Astrocyte (in vitro differentiated cells and primary cell): ENCODE data around the gene SUMF1. TPM values are rescaled to one million over a fixed set of nuclear protein-coding genes. Genes with fewer than 3 reads are reported as not detected.

Experiments
- DNase-seq: peaks from one replicate; pipeline ENCODE4 v3.0.0-alpha.2; 2010; ENCODE audit warnings: low read depth
- FAIRE-seq: peaks from 2 replicates; lab custom pipeline; 2011; peaks lifted over from hg19 to GRCh38; lab: Jason Lieb, UNC
- H2AFZ ChIP-seq: 2 replicates; pipeline ENCODE4 v1.6.0; 2012; ENCODE audit warnings: low read depth, low read length, inconsistent platforms
- H3K27ac ChIP-seq: 2 replicates; pipeline ENCODE4 v1.5.1; 2011; ENCODE audit warnings: low read depth, low read length, inconsistent platforms
- H3K27me3 ChIP-seq: 2 replicates; pipeline ENCODE4 v1.6.0; 2011; ENCODE audit warnings: low read length, inconsistent platforms; ENCODE audit not compliant: insufficient read depth
- H3K36me3 ChIP-seq: 2 replicates; pipeline ENCODE4 v1.5.1; 2011; ENCODE audit warnings: low read length, inconsistent platforms; ENCODE audit not compliant: insufficient read depth
- H3K4me1 ChIP-seq: 2 replicates; pipeline ENCODE4 v1.5.1; 2011; ENCODE audit warnings: low read length, inconsistent platforms; ENCODE audit not compliant: insufficient read depth
- H3K4me2 ChIP-seq: 2 replicates; pipeline ENCODE4 v1.6.0; 2012; ENCODE audit warnings: low read length, inconsistent platforms
- H3K4me3 ChIP-seq: 2 replicates; pipeline ENCODE4 v1.5.1; 2011; ENCODE audit warnings: low read depth, mild to moderate bottlenecking, low read length, inconsistent platforms; ENCODE audit not compliant: insufficient read depth
- H3K79me2 ChIP-seq: 2 replicates; pipeline ENCODE4 v1.6.0; 2012; ENCODE audit warnings: mild to moderate bottlenecking, low read length, inconsistent platforms; ENCODE audit not compliant: insufficient read depth
- H3K9ac ChIP-seq: 2 replicates; pipeline ENCODE4 v1.6.0; 2012; ENCODE audit warnings: mild to moderate bottlenecking, low read length, inconsistent platforms
- H3K9me3 ChIP-seq: 2 replicates; pipeline ENCODE4 v1.5.1; 2012; ENCODE audit warnings: low read depth, mild to moderate bottlenecking, low read length, inconsistent platforms; ENCODE audit not compliant: insufficient read depth
- H4K20me1 ChIP-seq: 2 replicates; pipeline ENCODE4 v1.6.0; 2012; ENCODE audit warnings: low read length, inconsistent platforms; ENCODE audit not compliant: insufficient read depth
- H3K27ac Mint-ChIP-seq: one replicate; pipeline ENCODE4 v1.8.0; 2021; ENCODE audit warnings: mild to moderate bottlenecking, mixed read lengths; ENCODE audit not compliant: unreplicated experiment
- H3K27me3 Mint-ChIP-seq: one replicate; pipeline ENCODE4 v1.8.0; 2021; ENCODE audit warnings: low read depth, mixed read lengths; ENCODE audit not compliant: unreplicated experiment
- H3K36me3 Mint-ChIP-seq: one replicate; pipeline ENCODE4 v1.8.0; 2021; ENCODE audit warnings: low read depth, mixed read lengths; ENCODE audit not compliant: unreplicated experiment
- H3K4me1 Mint-ChIP-seq: one replicate; pipeline ENCODE4 v1.8.0; 2021; ENCODE audit warnings: low read depth, mixed read lengths; ENCODE audit not compliant: unreplicated experiment
- H3K4me3 Mint-ChIP-seq: one replicate; pipeline ENCODE4 v1.8.0; 2021; ENCODE audit warnings: mild to moderate bottlenecking, moderate library complexity, mixed read lengths; ENCODE audit not compliant: unreplicated experiment
- H3K9me3 Mint-ChIP-seq: one replicate; pipeline ENCODE4 v1.8.0; 2021; ENCODE audit warnings: mild to moderate bottlenecking, mixed read lengths; ENCODE audit not compliant: unreplicated experiment
- EZH2 ChIP-seq: IDR thresholded peaks from 2 replicates; pipeline ENCODE4 v1.6.1; 2012; ENCODE audit warnings: mild to moderate bottlenecking, low read length, inconsistent platforms; ENCODE audit not compliant: insufficient read depth
- total RNA-seq: library from RNA; stranded (reverse); gene quantifications from 2 replicates; pipeline ENCODE4 v1.2.1, GENCODE V29; 2021
- TF ChIP-seq, protein P1 (sequence below): IDR thresholded peaks from 2 replicates; pipeline ENCODE4 v1.5.1; 2011; ENCODE audit warnings: low read depth, mild to moderate bottlenecking, inconsistent platforms, low read length, moderate library complexity; ENCODE audit not compliant: insufficient read depth

Gene SUMF1
- total RNA-seq, 1 donor from 2014 or later = 17.4 TPM

DNA sequence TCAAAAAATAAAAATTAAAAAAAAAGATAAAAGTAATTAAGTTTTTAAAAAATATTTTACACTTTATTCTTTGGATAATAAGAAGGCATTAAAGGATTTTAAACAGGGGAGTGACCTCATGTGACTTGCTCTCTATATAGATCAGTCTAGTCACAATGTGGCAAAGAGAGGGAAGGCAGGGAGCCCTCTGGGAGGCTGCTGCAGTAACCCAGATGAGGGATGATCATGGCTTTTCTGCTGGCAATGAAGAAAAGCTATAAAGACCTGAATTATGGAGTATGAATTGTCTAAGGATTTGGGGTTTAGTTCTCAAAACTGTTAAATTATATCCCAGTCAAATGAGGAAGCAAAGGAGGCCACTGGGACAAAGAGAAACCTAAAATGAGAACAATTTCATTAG lies 58.1 kb downstream of the SUMF1 start:
- H3K4me1 ChIP-seq = peaks cover 4% of the 10 kb centered on the region
- no peaks in the 10 kb centered on the region for H3K79me2 ChIP-seq
- TF ChIP-seq, protein P1, sequence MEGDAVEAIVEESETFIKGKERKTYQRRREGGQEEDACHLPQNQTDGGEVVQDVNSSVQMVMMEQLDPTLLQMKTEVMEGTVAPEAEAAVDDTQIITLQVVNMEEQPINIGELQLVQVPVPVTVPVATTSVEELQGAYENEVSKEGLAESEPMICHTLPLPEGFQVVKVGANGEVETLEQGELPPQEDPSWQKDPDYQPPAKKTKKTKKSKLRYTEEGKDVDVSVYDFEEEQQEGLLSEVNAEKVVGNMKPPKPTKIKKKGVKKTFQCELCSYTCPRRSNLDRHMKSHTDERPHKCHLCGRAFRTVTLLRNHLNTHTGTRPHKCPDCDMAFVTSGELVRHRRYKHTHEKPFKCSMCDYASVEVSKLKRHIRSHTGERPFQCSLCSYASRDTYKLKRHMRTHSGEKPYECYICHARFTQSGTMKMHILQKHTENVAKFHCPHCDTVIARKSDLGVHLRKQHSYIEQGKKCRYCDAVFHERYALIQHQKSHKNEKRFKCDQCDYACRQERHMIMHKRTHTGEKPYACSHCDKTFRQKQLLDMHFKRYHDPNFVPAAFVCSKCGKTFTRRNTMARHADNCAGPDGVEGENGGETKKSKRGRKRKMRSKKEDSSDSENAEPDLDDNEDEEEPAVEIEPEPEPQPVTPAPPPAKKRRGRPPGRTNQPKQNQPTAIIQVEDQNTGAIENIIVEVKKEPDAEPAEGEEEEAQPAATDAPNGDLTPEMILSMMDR = no peak
- no peak for TF ChIP-seq EZH2
- FAIRE-seq (no peak), DNase-seq (no peak)
- no peak overlapping the region for H3K4me2 ChIP-seq
- H3K4me3 Mint-ChIP-seq = no peak overlapping the region
- no peak overlapping the region for H3K27ac ChIP-seq
- H3K27me3 ChIP-seq = no peaks in the 10 kb centered on the region
- H3K9me3 ChIP-seq = no peaks in the 10 kb centered on the region
- H4K20me1 ChIP-seq = no peaks in the 10 kb centered on the region
- no peaks in the 10 kb centered on the region for H3K36me3 Mint-ChIP-seq
- H3K36me3 ChIP-seq = peaks cover 2% of the 10 kb centered on the region
- no peak overlapping the region for H3K27ac Mint-ChIP-seq
- no peak overlapping the region for H3K9ac ChIP-seq
- H3K4me3 ChIP-seq = no peak overlapping the region
- H3K9me3 Mint-ChIP-seq = no peaks in the 10 kb centered on the region
- no peaks in the 10 kb centered on the region for H3K27me3 Mint-ChIP-seq
- peaks cover 3% of the 10 kb centered on the region for H3K4me1 Mint-ChIP-seq
- no peak overlapping the region for H2AFZ ChIP-seq

DNA sequence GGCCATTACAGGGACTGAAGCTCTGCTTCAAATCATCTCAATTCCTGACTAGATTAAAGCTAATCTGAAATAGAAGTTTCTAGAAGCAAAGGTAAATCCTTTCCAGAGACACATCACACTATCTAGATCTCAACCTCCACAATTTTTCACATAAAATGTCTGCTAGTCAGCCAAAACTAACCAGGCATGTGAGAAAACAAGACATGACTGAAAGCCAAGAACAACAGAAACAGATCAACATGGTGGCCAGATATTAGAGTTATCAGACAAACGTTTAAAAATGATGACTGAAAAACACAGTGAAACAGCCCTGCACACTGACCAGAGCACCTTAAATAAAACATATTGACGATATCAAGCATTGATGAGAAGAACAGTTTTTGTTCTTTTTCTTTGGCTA lies 59.1 kb downstream of the SUMF1 start:
- H3K4me3 Mint-ChIP-seq = no peak overlapping the region
- no peak overlapping the region for H3K27ac ChIP-seq
- no peaks in the 10 kb centered on the region for H3K79me2 ChIP-seq

More for the DNA sequence above, 59.1 kb downstream of the SUMF1 start:
- Mint-ChIP-seq H3K4me1 (peaks cover 3% of the 10 kb centered on the region), H3K27me3 (no peaks in the 10 kb centered on the region), H3K27ac (no peak overlapping the region), H3K9me3 (no peaks in the 10 kb centered on the region), H3K36me3 (peaks cover 2% of the 10 kb centered on the region)
- Histone ChIP-seq H3K9me3 (no peaks in the 10 kb centered on the region), H3K4me3 (no peak overlapping the region), H3K36me3 (peaks cover 2% of the 10 kb centered on the region), H3K27me3 (no peaks in the 10 kb centered on the region), H3K4me2 (no peak overlapping the region), H3K9ac (no peak overlapping the region), H3K4me1 (peaks cover 4% of the 10 kb centered on the region), H4K20me1 (no peaks in the 10 kb centered on the region), H2AFZ (no peak overlapping the region)
- FAIRE-seq (no peak), DNase-seq (no peak)
- TF ChIP-seq, protein P1 = no peak
- no peak for TF ChIP-seq EZH2
